Neutrophil (primary cell): Measurements from ENCODE around the gene CERCAM.

Experiments used
- H3K27ac ChIP-seq: fragments of 200-600 bp; sonication (generic); 2 replicates; pipeline ENCODE4 v1.5.1; 2016; ENCODE audit warnings: mild to moderate bottlenecking, moderate library complexity
- H3K27me3 ChIP-seq: fragments of 200-600 bp; sonication (generic); 2 replicates; pipeline ENCODE4 v1.6.0; 2016; ENCODE audit warnings: mild to moderate bottlenecking
- H3K36me3 ChIP-seq: fragments of 200-600 bp; sonication (generic); 2 replicates; pipeline ENCODE4 v1.5.1; 2017
- H3K4me1 ChIP-seq, 2 experiments: fragments of 200-600 bp in 1 of 2; sonication (generic) in 1 of 2; 1 replicate in 1 of 2; 2 replicates in 1 of 2; pipeline versions ENCODE4 v1.5.1 to v1.6.1; 2013 to 2016; ENCODE audit warnings: low read depth in 1 of 2, low read length in 1 of 2, mild to moderate bottlenecking in 1 of 2, moderate library complexity in 1 of 2; ENCODE audit not compliant: control insufficient read depth in 1 of 2, insufficient read depth in 1 of 2
- H3K4me3 ChIP-seq, 2 experiments: fragments of 200-600 bp in 1 of 2; sonication (generic) in 1 of 2; 1 replicate in 1 of 2; 2 replicates in 1 of 2; pipeline ENCODE4 v1.5.1; 2013 to 2016; ENCODE audit warnings: low read depth in 1 of 2, low read length in 1 of 2, mild to moderate bottlenecking in 1 of 2, moderate library complexity in 1 of 2
- H3K9me3 ChIP-seq: fragments of 200-600 bp; sonication (generic); 2 replicates; pipeline ENCODE4 v1.5.1; 2016
- CTCF ChIP-seq: fragments of 200-600 bp; sonication (generic); IDR thresholded peaks from 2 replicates; pipeline ENCODE4 v1.5.1; 2016; ENCODE audit warnings: antibody characterized with exemption

Gene CERCAM

DNA sequence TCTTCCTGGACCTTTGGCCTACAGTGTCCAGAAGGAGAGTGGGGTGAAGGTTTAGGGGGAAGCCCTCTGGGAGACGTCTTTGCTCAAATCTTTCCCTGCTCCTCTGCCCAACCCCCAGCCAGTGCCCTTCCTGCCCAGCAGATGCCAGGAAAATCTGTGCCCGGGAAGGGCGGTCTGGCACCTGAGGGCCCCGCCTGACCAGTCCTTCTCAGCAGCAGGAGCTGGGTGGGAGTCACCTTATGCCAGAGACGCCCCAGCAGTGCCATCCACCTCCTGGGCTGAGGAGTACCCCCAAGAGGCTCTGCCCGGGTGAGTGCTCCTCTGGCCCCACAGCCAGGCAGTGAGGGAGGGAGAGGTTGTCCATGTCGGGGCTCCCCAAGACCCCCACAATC is 14.9 kb upstream of the CERCAM start:
- Histone ChIP-seq H3K4me1 (no peaks in the 10 kb centered on the region), H3K9me3 (no peaks in the 10 kb centered on the region), H3K4me3 (no peak overlapping the region), H3K36me3 (no peaks in the 10 kb centered on the region), H3K27ac (no peak overlapping the region), H3K27me3 (peaks cover 55% of the 10 kb centered on the region)
- TF ChIP-seq CTCF = no peak

DNA sequence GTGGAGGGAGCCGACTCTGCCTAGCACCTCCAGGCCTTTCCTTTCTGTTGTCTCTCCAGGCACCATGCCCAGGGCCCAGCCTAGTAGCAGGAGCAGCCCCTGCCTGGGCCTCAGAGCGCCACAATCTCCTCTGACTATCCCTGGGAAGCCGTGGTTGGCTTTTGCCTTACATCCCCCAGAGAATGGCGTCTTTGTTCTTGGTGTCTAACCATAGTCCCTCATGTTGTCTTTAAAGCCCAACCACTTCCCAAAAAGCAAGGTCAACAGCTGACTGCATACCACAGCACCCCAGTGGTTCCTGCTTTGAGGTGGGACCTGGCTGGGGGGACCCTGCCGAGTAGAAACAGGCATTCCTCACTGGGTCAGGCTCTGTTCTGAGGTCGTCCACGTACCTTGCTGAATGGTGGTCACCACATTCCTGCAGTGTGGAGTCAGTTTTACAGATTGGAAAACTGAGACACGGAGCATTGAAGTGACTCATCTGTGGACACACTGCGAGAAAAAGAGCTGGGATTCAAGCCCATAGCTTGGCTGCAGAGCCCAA is 13.7 kb upstream of the CERCAM start:
- H3K4me1 ChIP-seq = no peaks in the 10 kb centered on the region
- no peaks in the 10 kb centered on the region for H3K9me3 ChIP-seq
- H3K4me3 ChIP-seq = no peak overlapping the region
- TF ChIP-seq CTCF = no peak
- H3K27me3 ChIP-seq = peaks cover 67% of the 10 kb centered on the region
- no peaks in the 10 kb centered on the region for H3K36me3 ChIP-seq
- no peak overlapping the region for H3K27ac ChIP-seq

DNA sequence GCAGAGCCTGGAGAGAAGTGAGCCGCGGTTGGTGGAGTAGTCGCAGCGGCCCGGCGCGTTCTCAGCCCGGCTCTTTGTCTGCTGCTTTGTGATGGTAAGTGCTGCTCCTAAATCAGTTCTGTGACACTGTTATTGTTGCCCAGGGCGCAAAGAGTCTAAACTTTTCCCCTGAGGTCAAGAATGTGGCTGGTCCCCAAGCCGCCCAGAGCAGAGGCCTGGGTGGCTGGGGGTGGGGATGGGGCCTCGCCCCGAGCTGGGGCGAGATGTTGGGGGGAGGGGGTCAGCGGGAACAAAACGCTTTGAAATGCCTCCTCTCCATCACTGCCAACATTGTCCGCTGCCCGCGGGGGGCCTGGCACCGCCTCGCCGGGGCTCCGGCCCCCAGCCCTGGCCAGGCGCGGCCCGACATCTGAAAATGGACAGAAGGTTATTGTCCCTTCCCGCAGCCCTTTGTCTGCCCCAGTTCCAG is 11.7 kb upstream of the CERCAM start:
- no peak overlapping the region for H3K27ac ChIP-seq
- TF ChIP-seq CTCF = no peak
- H3K9me3 ChIP-seq = no peaks in the 10 kb centered on the region
- H3K36me3 ChIP-seq = no peaks in the 10 kb centered on the region
- H3K27me3 ChIP-seq = peaks cover 85% of the 10 kb centered on the region
- no peaks in the 10 kb centered on the region for H3K4me1 ChIP-seq
- H3K4me3 ChIP-seq = no peak overlapping the region

- no peak for TF ChIP-seq CTCF
- H3K9me3 ChIP-seq = no peaks in the 10 kb centered on the region
- H3K36me3 ChIP-seq = no peaks in the 10 kb centered on the region
- peaks cover 89% of the 10 kb centered on the region for H3K27me3 ChIP-seq
- H3K4me1 ChIP-seq = no peaks in the 10 kb centered on the region
- no peak overlapping the region for H3K27ac ChIP-seq
- H3K4me3 ChIP-seq = no peak overlapping the region
These were observed 11.2 kb upstream of the CERCAM start for GRCh38 chr9:128409450-128409849.

GRCh38 chr9:128409978-128410377 is 10.7 kb upstream of the CERCAM start:
- Histone ChIP-seq H3K27me3 (peaks cover 94% of the 10 kb centered on the region), H3K4me1 (no peaks in the 10 kb centered on the region), H3K27ac (no peak overlapping the region), H3K9me3 (no peaks in the 10 kb centered on the region), H3K36me3 (no peaks in the 10 kb centered on the region), H3K4me3 (no peak overlapping the region)
- no peak for TF ChIP-seq CTCF
